VCaP (cell line): ENCODE measurements around the gene VDR.

ENCODE experiments used
- H3K27ac ChIP-seq: fragments of 450-650 bp; 2 replicates; pipeline ENCODE4 v1.5.1; 2017
- CTCF ChIP-seq: fragments of 450-650 bp; conservative IDR thresholded peaks from 2 replicates; pipeline ENCODE4 v1.5.1; 2017; ENCODE audit warnings: mild to moderate bottlenecking, moderate library complexity

Gene VDR

GRCh38 chr12:47877081-47877480 lies 27.7 kb downstream of the VDR start:
- no peak for TF ChIP-seq CTCF
- no peak overlapping the region for H3K27ac ChIP-seq

- no peak overlapping the region for H3K27ac ChIP-seq
- TF ChIP-seq CTCF = no peak
Observed at GRCh38 chr12:47876440-47876960, 28.3 kb downstream of the VDR start.

- no peak overlapping the region for H3K27ac ChIP-seq
- TF ChIP-seq CTCF = no peak
Observed at GRCh38 chr12:47875746-47876439, 28.9 kb downstream of the VDR start.

- no peak for TF ChIP-seq CTCF
- no peak overlapping the region for H3K27ac ChIP-seq
Observed at GRCh38 chr12:47874316-47874715, 30.5 kb downstream of the VDR start.

GRCh38 chr12:47870175-47870781 lies 34.5 kb downstream of the VDR start:
- TF ChIP-seq CTCF = no peak; the same call in none of the 2 replicates
- H3K27ac ChIP-seq = no peak overlapping the region

GRCh38 chr12:47868552-47869031 lies 36.2 kb downstream of the VDR start:
- no peak for TF ChIP-seq CTCF
- H3K27ac ChIP-seq = no peak overlapping the region

GRCh38 chr12:47868041-47868440 lies 36.8 kb downstream of the VDR start:
- H3K27ac ChIP-seq = no peak overlapping the region
- no peak for TF ChIP-seq CTCF
